ENCODE data around the gene FLOT2.
"Not testable (repeated sequence)": the region's sequence is repeated elsewhere in the genome, so short reads cannot be mapped to it uniquely, and the experiment has no call there.

The FLOT2 gene

DNA sequence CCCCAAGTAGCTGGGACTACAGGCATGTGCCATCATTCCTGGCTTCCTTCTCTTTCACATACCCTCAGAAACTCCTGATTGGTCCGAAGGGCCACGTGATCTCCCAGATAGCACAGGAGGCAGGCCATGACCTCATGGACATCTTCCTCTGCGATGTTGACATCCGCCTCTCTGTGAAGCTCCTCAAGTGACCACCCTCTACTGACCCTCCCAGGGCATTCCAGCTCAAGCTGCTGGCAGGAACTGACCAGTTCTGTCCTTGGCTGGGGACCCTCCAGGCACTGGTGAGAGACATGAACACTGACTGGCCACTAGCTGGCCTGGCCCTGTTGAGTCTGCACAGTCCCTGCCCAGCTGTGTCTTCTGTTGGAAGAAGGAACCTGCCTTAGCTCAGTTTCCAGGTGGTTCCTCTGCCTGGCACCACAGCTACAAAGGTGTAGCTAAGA, 37.1 kb downstream of the FLOT2 start:
- DNase-seq, result no peak
- in situ Hi-C loops (cut with HindIII; ENCODE audit: low pct_ligation_motif_present, low pct_unique_long_range_greater_than_20kb, low sequenced_read_pairs), result no loop called here

- in situ Hi-C loops (cut with HindIII; ENCODE audit: low pct_ligation_motif_present, low pct_unique_long_range_greater_than_20kb, low sequenced_read_pairs), result no loop called here
- no peak for DNase-seq
These were observed 38.7 kb downstream of the FLOT2 start for GRCh38 chr17:28858801-28859355.

- no peak for DNase-seq
- in situ Hi-C loops (cut with HindIII; ENCODE audit: low pct_ligation_motif_present, low pct_unique_long_range_greater_than_20kb, low sequenced_read_pairs), result no loop called here
These were observed 39.4 kb downstream of the FLOT2 start for GRCh38 chr17:28857905-28858800.

DNA sequence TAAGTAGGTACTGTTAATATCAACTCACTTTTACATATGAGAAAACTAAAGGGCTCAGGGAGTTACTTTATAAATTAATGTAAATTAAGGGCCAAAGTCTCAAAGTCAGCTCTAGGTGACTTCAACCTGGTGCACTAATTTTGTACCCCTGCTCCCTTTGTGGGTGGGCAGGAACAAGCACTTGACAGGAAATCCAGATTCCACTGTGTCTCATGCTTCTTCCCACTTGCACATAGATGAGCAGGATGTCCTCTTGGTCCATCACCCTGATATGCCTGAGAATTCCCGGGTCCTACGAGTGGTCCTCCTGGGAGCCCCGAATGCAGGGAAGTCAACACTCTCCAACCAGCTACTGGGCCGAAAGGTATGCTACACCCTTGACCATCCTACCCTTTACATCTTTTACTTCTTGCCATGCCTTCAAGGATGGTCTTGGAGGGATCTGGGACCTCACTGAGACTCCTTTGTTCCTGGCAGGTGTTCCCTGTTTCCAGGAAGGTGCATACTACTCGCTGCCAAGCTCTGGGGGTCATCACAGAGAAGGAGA, 41.4 kb downstream of the FLOT2 start:
- DNase-seq, result no peak
- in situ Hi-C loops (cut with HindIII; ENCODE audit: low pct_ligation_motif_present, low pct_unique_long_range_greater_than_20kb, low sequenced_read_pairs), result no loop called here

DNA sequence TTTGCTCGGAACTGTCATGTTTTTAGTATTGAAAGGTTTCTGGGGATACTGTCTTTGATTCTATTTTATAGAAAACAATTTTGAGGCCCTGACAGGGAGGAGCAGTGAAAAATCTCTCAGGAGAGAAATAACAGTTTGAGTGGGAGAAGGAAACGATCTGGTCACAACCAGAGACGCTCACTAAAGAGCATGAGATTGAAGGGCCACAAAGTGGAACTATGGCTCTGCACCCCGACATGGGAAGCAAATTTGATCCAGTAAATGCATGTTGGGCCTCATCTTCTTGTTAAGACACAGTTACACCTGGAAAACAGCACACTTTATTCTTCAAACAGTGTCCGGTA, 42.2 kb downstream of the FLOT2 start:
- no peak for DNase-seq
- in situ Hi-C loops (cut with HindIII; ENCODE audit: low pct_ligation_motif_present, low pct_unique_long_range_greater_than_20kb, low sequenced_read_pairs), result no loop called here

DNA sequence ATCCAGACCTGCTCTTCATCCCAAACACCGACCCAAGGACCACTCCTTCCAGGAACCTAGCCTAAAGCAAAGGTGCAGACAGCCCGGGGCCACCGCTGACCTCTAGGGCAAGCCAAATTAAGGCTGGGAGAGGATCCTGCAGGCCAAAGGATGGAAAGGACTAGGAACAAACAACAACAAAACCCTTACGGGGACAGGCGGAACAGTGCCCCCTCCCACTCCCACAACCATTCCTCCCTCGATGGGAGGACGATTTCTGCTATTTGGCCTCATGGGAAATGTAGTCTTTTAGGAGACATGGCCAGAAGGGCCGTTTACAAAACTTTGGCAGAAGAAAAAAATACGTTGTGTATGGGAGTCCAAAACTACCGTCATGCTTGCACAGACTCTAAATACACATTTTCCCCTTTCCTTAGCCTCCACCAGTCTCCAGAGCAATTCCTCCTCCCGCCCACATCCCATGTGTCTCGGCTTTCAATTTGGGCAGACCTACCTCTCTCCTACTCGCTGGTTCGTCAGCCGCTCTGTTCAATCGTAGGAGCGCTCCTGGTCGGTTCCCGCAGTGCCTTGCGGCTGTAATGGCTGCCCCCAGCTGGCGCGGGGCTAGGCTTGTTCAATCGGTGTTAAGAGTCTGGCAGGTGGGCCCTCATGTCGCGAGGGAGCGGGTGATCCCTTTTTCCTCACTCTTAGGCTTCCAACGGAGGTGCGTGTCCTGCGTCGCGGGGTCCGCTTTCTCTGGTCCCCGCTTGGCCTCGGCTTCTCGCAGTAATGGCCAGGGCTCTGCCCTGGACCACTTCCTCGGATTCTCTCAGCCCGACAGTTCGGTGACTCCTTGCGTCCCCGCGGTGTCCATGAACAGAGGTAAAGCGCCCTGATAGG, 42.8 kb downstream of the FLOT2 start, which contains the start of gene ERAL1:
Gene ERAL1 (plus strand): TSS at position 560 of the 879 bp plus-strand sequence. CDS start 19 bp downstream, at position 579.
- in situ Hi-C loops (cut with HindIII; ENCODE audit: low pct_ligation_motif_present, low pct_unique_long_range_greater_than_20kb, low sequenced_read_pairs), result no loop called here

DNA sequence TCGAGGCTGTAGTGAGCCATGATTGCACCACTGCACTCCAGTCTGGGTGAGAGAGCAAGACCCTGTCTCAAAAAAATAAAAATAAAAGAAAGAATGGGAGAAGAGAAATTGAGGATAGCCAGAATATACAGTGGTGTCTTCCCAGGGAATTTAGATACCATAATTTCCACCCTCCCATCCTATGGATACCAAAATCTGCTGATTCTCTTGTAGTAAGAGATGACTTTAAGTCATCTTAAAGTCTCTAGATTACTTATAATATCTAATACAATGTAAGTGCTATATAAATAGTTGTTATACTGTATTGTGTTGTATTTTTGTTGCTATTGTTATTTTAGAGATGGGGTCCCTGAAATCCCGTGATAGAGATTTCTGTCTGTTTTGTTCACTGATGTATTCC, 44.2 kb downstream of the FLOT2 start:
- DNase-seq, result no peak
- in situ Hi-C loops (cut with HindIII; ENCODE audit: low pct_ligation_motif_present, low pct_unique_long_range_greater_than_20kb, low sequenced_read_pairs), result no loop called here

More for the DNA sequence above, 42.8 kb downstream of the FLOT2 start, which contains the start of gene ERAL1:
- peak; percentile 89 for DNase-seq

DNA sequence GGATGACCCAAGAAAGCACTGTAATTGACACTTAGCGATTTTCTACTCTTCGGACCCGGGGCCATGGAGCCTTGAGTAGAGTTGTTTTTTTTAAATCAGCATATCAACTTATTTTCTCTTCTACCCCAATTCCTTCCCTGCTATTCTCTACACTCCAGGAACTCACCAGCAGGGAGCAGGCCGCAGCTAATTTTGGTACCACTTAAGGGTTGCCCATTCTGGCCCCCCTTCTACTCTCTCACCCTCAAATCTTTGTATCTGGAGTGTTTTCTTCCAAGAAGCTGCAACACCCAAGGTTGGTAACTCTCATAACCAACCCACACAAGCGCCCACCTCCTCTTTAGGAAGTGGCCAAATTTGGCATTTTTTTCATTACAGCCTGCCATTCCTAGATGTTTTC, 48.3 kb downstream of the FLOT2 start:
- peak; percentile 19 for DNase-seq

DNA sequence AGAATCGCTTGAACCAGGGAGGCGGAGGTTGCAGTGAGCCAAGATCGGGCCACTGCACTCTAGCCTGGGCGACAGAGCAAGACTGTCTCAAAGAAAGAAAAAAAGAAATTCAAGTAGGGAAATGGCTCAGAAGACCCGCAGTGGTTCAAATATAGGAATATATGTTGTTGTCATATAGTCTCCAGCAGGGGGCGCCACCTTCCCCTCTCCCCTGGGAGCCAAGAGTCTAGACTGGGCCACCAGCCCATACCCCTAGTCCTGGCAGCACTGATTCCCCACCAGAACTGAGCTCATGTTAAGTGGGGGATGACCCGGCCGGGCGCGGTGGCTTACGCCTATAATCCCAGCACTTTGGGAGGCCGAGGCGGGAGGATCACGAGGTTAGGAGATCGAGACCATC, 48.9 kb downstream of the FLOT2 start:
- in situ Hi-C loops (cut with HindIII; ENCODE audit: low pct_ligation_motif_present, low pct_unique_long_range_greater_than_20kb, low sequenced_read_pairs), result not testable (repeated sequence)
- DNase-seq, result peak; percentile 19

More for the DNA sequence above, 48.3 kb downstream of the FLOT2 start:
- in situ Hi-C loops (cut with HindIII; ENCODE audit: low pct_ligation_motif_present, low pct_unique_long_range_greater_than_20kb, low sequenced_read_pairs), result no loop called here

- in situ Hi-C loops (cut with HindIII; ENCODE audit: low pct_ligation_motif_present, low pct_unique_long_range_greater_than_20kb, low sequenced_read_pairs); DNase-seq: not testable (repeated sequence)
These were observed 50.8 kb downstream of the FLOT2 start for GRCh38 chr17:28846699-28847098.

DNA sequence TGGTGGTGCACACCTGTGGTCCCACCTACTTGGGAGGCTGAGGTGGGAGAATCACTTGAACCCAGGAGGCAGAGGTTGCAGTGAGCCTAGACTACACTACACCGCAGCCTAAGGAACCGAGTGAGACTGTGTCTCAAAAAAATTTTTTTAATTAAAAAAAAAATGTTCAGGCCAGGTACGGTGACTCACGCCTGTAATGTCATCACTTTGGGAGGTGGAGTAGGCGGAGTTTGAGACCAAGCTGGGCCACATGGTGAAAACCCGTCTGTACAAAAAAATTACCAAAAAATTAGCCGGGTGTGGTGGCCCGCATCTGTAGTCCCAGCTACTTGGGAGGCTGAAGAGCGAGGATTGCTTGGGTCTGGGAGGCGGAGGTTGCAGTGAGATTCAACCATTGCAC, 51.3 kb downstream of the FLOT2 start:
- in situ Hi-C loops (cut with HindIII; ENCODE audit: low pct_ligation_motif_present, low pct_unique_long_range_greater_than_20kb, low sequenced_read_pairs), result no loop called here
- DNase-seq, result no peak

DNA sequence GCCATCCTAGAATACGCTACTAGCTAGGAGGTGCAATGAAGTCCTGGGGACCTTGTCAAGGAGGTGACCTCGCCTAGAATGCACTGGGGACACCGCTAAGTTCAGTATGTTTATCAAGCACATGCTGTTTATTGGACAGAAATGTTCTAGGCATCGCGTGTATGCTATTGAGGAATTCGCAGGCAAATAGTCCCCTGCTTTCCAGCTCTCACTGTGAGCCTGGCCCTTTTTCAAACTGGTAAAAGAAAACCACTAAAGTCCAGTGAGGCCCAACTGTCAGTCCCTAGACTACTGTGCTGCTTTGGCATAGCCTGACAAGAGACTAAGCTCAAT, 53.8 kb downstream of the FLOT2 start:
- no peak for DNase-seq
- in situ Hi-C loops (cut with HindIII; ENCODE audit: low pct_ligation_motif_present, low pct_unique_long_range_greater_than_20kb, low sequenced_read_pairs), result no loop called here

GRCh38 chr17:28842282-28843012, 55.1 kb downstream of the FLOT2 start, which contains the start of gene FAM222B:
Gene FAM222B, minus strand, starts transcription at chr17:28842790. Its CDS starts 76,123 bp downstream, at chr17:28766667.
- in situ Hi-C loops (cut with HindIII; ENCODE audit: low pct_ligation_motif_present, low pct_unique_long_range_greater_than_20kb, low sequenced_read_pairs), result no loop called here
- peak; percentile 86 for DNase-seq

GRCh38 chr17:28841901-28842281, 55.6 kb downstream of the FLOT2 start:
- in situ Hi-C loops (cut with HindIII; ENCODE audit: low pct_ligation_motif_present, low pct_unique_long_range_greater_than_20kb, low sequenced_read_pairs), result no loop called here

DNA sequence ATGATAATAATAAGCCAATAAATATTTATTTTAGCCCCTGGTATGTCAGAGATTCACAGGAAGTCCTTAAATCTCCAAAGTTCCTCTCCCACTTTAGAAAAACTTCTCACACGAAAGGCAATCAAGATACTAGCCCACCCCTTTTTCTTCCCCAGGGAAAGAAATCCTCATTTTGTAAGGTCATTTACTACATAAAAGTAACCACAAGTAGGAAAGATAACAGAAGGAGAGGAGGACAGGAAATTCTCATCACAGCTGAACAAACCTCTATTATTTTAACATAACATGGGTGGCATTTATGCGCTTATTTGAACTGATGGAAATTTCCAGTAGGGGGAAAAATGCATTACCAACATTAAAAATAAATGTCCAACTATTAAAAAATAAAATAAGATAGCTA, 58.3 kb downstream of the FLOT2 start:
- in situ Hi-C loops (cut with HindIII; ENCODE audit: low pct_ligation_motif_present, low pct_unique_long_range_greater_than_20kb, low sequenced_read_pairs), result no loop called here
- no peak for DNase-seq

More at GRCh38 chr17:28841901-28842281, 55.6 kb downstream of the FLOT2 start:
- no peak for DNase-seq

GRCh38 chr17:28836541-28836940, 61.0 kb downstream of the FLOT2 start:
- DNase-seq; in situ Hi-C loops (cut with HindIII; ENCODE audit: low pct_ligation_motif_present, low pct_unique_long_range_greater_than_20kb, low sequenced_read_pairs): not testable (repeated sequence)

DNA sequence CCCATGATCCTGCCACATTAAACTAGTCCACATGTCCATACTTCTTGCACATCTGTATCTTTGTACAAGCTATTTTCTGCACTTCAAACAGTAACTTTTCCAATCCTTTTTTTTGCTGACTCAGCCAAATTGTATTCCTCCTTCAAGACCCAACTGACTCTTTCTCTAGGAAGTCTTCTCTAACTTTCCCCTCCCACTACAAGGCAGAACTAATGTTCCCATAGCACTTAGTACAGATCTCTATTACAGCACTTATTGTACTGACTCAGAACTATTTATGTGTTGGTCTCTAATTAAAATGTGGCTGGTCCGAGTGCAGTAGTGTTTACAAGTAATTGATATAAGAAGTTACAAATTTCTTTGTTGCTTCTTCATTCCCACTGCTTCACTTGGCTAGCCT, 63.1 kb downstream of the FLOT2 start:
- no peak for DNase-seq
- in situ Hi-C loops (cut with HindIII; ENCODE audit: low pct_ligation_motif_present, low pct_unique_long_range_greater_than_20kb, low sequenced_read_pairs), result loop anchor here (5.0 kb wide), 1 partner anchor 33 kb away; no protein-coding TSS in a partner anchor
